Natural killer cell (primary cell): ENCODE measurements around the gene TCFL5. TPM values are rescaled to one million over a fixed set of nuclear protein-coding genes. Genes with fewer than 3 reads are reported as not detected.
A peak's percentile ranks its signal among the peaks of the same experiment; 100 is the strongest.

Source experiments
- ATAC-seq, 3 donors: fragments of 150-1000 bp in 2 of 3; fragments of 200-7000 bp in 1 of 3; cut with Tn5 transposase; 1 replicate in 1 of 3; 2 replicates in 2 of 3; pipeline ENCODE4 v1.10.0; 2021; ENCODE audit warnings: mild to moderate bottlenecking in 2 of 3, moderate library complexity in 2 of 3
- DNase-seq, 2 donors: peaks; one replicate each; pipeline versions ENCODE4 v3.0.0 to v3.0.0-alpha.2; 2013 to 2021; ENCODE audit warnings: mixed read lengths in 1 of 2
- H3K27ac ChIP-seq: one replicate; pipeline ENCODE4 v1.5.1; 2013; ENCODE audit warnings: mild to moderate bottlenecking, low read length
- H3K27me3 ChIP-seq: one replicate; pipeline ENCODE4 v1.6.1; 2013; ENCODE audit warnings: low read length; ENCODE audit not compliant: control insufficient read depth, insufficient read depth
- H3K36me3 ChIP-seq: one replicate; pipeline ENCODE4 v1.6.1; 2013; ENCODE audit warnings: low read length; ENCODE audit not compliant: control insufficient read depth, insufficient read depth
- H3K4me1 ChIP-seq: one replicate; pipeline ENCODE4 v1.6.1; 2013; ENCODE audit warnings: low read length; ENCODE audit not compliant: control insufficient read depth, insufficient read depth
- H3K4me3 ChIP-seq: one replicate; pipeline ENCODE4 v1.5.1; 2013; ENCODE audit warnings: low read length
- H3K9me3 ChIP-seq: one replicate; pipeline ENCODE4 v1.6.1; 2013; ENCODE audit warnings: low read length; ENCODE audit not compliant: control insufficient read depth, insufficient read depth
- H3K27ac Mint-ChIP-seq, 2 donors: one replicate each; pipeline ENCODE4 v1.8.0; 2022; ENCODE audit warnings: mild to moderate bottlenecking in 2 of 2, mixed read lengths in 2 of 2, moderate library complexity in 1 of 2
- H3K27me3 Mint-ChIP-seq, 2 donors: one replicate each; pipeline ENCODE4 v1.8.0; 2022; ENCODE audit warnings: low read depth in 2 of 2, mixed read lengths in 2 of 2
- H3K36me3 Mint-ChIP-seq: one replicate; pipeline ENCODE4 v1.8.0; 2022; ENCODE audit warnings: mixed read lengths
- H3K4me1 Mint-ChIP-seq, 2 donors: one replicate each; pipeline ENCODE4 v1.8.0; 2022; ENCODE audit warnings: mixed read lengths in 2 of 2
- H3K4me3 Mint-ChIP-seq: one replicate; pipeline ENCODE4 v1.8.0; 2022; ENCODE audit warnings: mild to moderate bottlenecking, moderate library complexity, mixed read lengths
- H3K9me3 Mint-ChIP-seq, 2 donors: one replicate each; pipeline ENCODE4 v1.8.0; 2022; ENCODE audit warnings: mixed read lengths in 2 of 2
- WGBS: methylation state at CpG from one replicate; pipeline ENCODE4 v1.1.7; 2013; ENCODE audit warnings: missing lambda C conversion rate; ENCODE audit not compliant: insufficient coverage; 5-methylcytosine and 5-hydroxymethylcytosine counted together
- intact Hi-C: fragments of 100-400 bp; cut with micrococcal nuclease; formaldehyde crosslinking; loops from one replicate; pipeline ENCODE4 v1.14.2; 2022
- total RNA-seq, 4 donors: library from RNA; stranded (reverse); fragments of 120-200 nt in 1 of 4; gene quantifications; one replicate each; pipeline versions ENCODE4 v1.2.3 to v1.2.4, GENCODE V29; 2013 to 2022
- TF ChIP-seq, protein P1 (sequence below): fragments of 200-600 bp; IDR thresholded peaks from one replicate; pipeline ENCODE4 v1.8.0; 2022; ENCODE audit warnings: antibody characterized with exemption

TCFL5 gene
- total RNA-seq, 3 donors from 2014 or later (not counting 1 experiment from before 2014, with no cell fraction given): 5.1 to 8.0 (median 6.4) TPM

DNA sequence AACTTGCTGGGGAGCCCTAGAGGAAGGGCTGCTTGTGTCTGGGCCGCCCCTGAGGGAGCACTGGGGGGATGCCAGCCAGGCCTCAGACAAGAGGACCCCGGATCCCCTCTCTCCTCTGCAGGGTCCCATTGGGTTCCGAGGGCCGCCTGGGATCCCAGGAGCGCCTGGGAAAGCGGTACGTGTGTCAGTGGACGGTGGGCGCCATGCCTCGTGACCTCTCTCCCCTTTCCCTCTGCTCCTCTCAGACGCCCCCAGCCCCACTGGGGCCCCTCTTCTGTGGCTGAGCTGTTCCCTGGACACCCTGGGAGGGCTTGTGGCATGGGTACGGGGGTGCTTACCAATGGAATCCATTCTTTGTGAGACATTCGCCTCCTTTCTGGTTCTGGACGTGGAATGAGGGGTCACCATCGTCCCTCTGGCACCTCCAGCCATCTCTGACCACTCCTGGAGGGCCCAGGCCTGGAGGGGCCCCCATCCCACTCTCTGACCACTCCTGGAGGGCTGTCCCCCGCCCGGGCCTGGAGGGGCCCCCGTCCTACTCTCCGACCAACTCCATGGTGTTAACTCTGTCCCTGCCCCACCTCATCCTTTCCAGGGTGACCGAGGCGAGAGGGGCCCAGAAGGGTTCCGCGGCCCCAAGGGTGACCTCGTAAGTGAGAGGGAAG, 34.8 kb downstream of the TCFL5 start:
- Histone ChIP-seq H3K9me3 (no peaks in the 10 kb centered on the region), H3K36me3 (no peaks in the 10 kb centered on the region), H3K4me3 (no peak overlapping the region), H3K27ac (no peak overlapping the region), H3K27me3 (no peaks in the 10 kb centered on the region), H3K4me1 (peaks cover 17% of the 10 kb centered on the region)
- 90% methylated on average over 24 of the region's 24 CpGs for WGBS
- Mint-ChIP-seq H3K36me3 (no peaks in the 10 kb centered on the region), H3K4me1 (no peaks in the 10 kb centered on the region), H3K27ac (no peak overlapping the region), H3K27me3 (no peaks in the 10 kb centered on the region), H3K4me3 (no peak overlapping the region), H3K9me3 (no peaks in the 10 kb centered on the region)
- intact Hi-C loops: no loop called here
- no peak for DNase-seq
- no peak for ATAC-seq
- TF ChIP-seq, protein P1, sequence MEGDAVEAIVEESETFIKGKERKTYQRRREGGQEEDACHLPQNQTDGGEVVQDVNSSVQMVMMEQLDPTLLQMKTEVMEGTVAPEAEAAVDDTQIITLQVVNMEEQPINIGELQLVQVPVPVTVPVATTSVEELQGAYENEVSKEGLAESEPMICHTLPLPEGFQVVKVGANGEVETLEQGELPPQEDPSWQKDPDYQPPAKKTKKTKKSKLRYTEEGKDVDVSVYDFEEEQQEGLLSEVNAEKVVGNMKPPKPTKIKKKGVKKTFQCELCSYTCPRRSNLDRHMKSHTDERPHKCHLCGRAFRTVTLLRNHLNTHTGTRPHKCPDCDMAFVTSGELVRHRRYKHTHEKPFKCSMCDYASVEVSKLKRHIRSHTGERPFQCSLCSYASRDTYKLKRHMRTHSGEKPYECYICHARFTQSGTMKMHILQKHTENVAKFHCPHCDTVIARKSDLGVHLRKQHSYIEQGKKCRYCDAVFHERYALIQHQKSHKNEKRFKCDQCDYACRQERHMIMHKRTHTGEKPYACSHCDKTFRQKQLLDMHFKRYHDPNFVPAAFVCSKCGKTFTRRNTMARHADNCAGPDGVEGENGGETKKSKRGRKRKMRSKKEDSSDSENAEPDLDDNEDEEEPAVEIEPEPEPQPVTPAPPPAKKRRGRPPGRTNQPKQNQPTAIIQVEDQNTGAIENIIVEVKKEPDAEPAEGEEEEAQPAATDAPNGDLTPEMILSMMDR: no peak

DNA sequence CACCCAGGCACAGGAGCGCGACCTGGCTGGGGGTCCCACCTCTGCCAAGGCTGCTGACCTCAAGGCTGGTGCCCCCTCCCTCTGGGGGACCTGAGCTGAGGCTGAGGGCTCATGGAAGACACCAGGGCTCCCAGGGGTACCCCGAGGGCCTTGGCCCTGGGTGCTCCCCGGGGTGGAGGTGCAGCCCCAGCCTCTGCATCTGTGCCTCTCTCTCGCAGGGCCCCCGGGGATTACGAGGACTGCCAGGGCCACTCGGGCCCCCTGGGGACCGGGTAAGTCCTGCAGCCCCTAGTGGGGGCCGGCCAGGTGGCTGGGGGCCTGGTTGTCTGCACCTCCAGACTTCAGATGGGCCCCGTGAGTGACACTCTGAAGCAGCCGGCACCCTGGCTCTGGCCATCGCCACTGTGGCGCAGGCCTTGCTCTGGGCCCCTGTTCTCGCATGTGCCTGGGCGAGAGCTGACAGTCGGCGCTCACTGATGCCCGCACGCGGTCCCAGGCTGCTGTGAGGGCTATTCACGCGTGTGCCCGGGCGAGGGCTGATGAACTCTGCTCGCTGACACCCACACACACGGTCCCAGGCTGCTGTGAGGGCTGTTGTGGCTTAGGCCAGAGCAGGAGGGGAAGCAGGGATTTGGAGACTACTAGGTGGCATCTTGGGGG, 35.5 kb downstream of the TCFL5 start:
- Histone ChIP-seq H3K27me3 (no peaks in the 10 kb centered on the region), H3K4me3 (no peak overlapping the region), H3K4me1 (peaks cover 16% of the 10 kb centered on the region), H3K36me3 (no peaks in the 10 kb centered on the region), H3K27ac (no peak overlapping the region), H3K9me3 (no peaks in the 10 kb centered on the region)
- ATAC-seq (no peak), DNase-seq (peak in 1 of 2 donors; percentile 18)
- Mint-ChIP-seq H3K4me1 (no peaks in the 10 kb centered on the region), H3K27me3 (no peaks in the 10 kb centered on the region), H3K27ac (no peak overlapping the region), H3K9me3 (no peaks in the 10 kb centered on the region), H3K36me3 (no peaks in the 10 kb centered on the region), H3K4me3 (no peak overlapping the region)
- TF ChIP-seq, protein P1: no peak
- intact Hi-C loops: no loop called here
- 72% methylated on average over 27 of the region's 27 CpGs for whole genome bisulfite sequencing

DNA sequence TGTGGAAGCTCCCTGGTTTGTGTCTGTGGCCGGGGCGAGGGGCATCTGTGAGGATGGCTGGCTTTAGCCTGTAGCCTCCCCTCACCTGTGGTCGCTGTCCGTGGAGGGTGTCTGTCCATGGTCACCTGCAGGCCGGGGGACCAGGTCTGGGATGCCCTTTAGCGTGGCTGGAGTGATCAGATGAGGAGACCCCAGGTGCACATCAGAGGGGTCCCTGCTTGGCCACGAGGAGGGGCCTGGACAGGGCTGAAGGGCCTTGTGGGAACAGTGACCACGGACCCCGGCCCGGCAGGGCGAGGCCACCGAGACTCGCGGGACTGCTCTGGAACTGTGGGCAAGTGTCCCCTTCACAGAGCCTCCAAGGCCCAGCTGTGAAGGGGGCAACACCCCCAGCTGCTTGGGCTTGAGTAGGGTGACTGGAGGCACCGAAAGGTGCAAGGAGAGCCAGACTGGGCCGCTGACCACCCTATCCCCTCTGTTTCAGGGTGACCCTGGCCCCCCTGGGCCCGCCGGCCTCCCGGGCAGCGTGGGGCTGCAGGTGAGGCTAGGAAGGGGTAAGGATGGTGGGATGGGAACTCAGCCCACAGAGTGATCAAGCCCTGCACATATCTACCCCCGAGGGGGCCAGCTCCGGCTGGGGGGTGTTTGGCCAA, 36.2 kb downstream of the TCFL5 start:
- Mint-ChIP-seq H3K4me1 (no peaks in the 10 kb centered on the region), H3K27me3 (no peaks in the 10 kb centered on the region), H3K9me3 (no peaks in the 10 kb centered on the region), H3K36me3 (no peaks in the 10 kb centered on the region), H3K4me3 (no peak overlapping the region), H3K27ac (no peak overlapping the region)
- Histone ChIP-seq H3K9me3 (no peaks in the 10 kb centered on the region), H3K27ac (no peak overlapping the region), H3K4me1 (peaks cover 16% of the 10 kb centered on the region), H3K4me3 (no peak overlapping the region), H3K27me3 (no peaks in the 10 kb centered on the region), H3K36me3 (no peaks in the 10 kb centered on the region)
- 86% methylated on average over 22 of the region's 22 CpGs for WGBS
- DNase-seq (peak in 1 of 2 donors; percentile 15), ATAC-seq (no peak)
- intact Hi-C loops: no loop called here
- TF ChIP-seq, protein P1: no peak
